HepG2 (cell line): Measurements from ENCODE around the gene AGFG1. TPM values are rescaled to one million over a fixed set of nuclear protein-coding genes. Genes with fewer than 3 reads are reported as not detected.

ENCODE experiments used
- ADNP ChIP-seq: sonication (generic); formaldehyde crosslinking; IDR thresholded peaks from 2 replicates; pipeline ENCODE4 v1.4.0; 2020; ENCODE audit warnings: missing genetic modification reagents
- ATRX ChIP-seq: sonication (generic); formaldehyde crosslinking; IDR thresholded peaks from 2 replicates; pipeline ENCODE4 v1.4.0; 2020; ENCODE audit warnings: missing genetic modification reagents, borderline replicate concordance
- FOXK2 ChIP-seq: fragments of 450-650 bp; IDR thresholded peaks from 2 replicates; pipeline ENCODE4 v1.6.1; 2016
- GATAD1 ChIP-seq: IDR thresholded peaks from 2 replicates; pipeline ENCODE4 v1.6.1; 2016; ENCODE audit warnings: missing genetic modification reagents, missing compliant biosample characterization
- HNRNPL ChIP-seq: fragments of 200-400 bp; formaldehyde crosslinking; IDR thresholded peaks from 2 replicates; pipeline ENCODE4 v1.6.1; 2017; ENCODE audit warnings: mild to moderate bottlenecking, low read depth, low read length
- ISL2 ChIP-seq: sonication (generic); formaldehyde crosslinking; IDR thresholded peaks from 2 replicates; pipeline ENCODE4 v1.5.0; 2020; ENCODE audit warnings: missing genetic modification reagents
- LCORL ChIP-seq, 2 experiments: fragments of 450-650 bp in 1 of 2; sonication (generic) in 1 of 2; formaldehyde crosslinking in 1 of 2; IDR thresholded peaks; 2 replicates each; pipeline versions ENCODE4 v1.5.0 to v1.6.1; 2017 to 2020; ENCODE audit warnings: antibody characterized with exemption in 1 of 2, missing genetic modification reagents in 1 of 2
- RFX5 ChIP-seq: IDR thresholded peaks from 2 replicates; pipeline ENCODE4 v1.6.1; 2011; ENCODE audit warnings: low read depth, low read length, improper control_type of control experiment
- ZFP62 ChIP-seq: sonication (generic); formaldehyde crosslinking; IDR thresholded peaks from 2 replicates; pipeline ENCODE4 v1.4.0; 2020; ENCODE audit warnings: missing genetic modification reagents
- ZNF232 ChIP-seq: sonication (generic); formaldehyde crosslinking; IDR thresholded peaks from 2 replicates; pipeline ENCODE4 v1.4.0; 2020; ENCODE audit warnings: missing genetic modification reagents, borderline replicate concordance
- ZNF713 ChIP-seq: sonication (generic); formaldehyde crosslinking; IDR thresholded peaks from 2 replicates; pipeline ENCODE4 v1.4.0; 2020; ENCODE audit warnings: mild to moderate bottlenecking, missing genetic modification reagents
- ZNF737 ChIP-seq: sonication (generic); formaldehyde crosslinking; IDR thresholded peaks from 2 replicates; pipeline ENCODE4 v1.5.0; 2020; ENCODE audit warnings: missing genetic modification reagents, mild to moderate bottlenecking, borderline replicate concordance
- ZNF766 ChIP-seq: sonication (generic); formaldehyde crosslinking; IDR thresholded peaks from 2 replicates; pipeline ENCODE4 v1.5.0; 2020; ENCODE audit warnings: missing genetic modification reagents, borderline replicate concordance
- polyA plus RNA-seq, 8 experiments: library from polyadenylated mRNA; depleted of rRNA in 3 of 8; stranded (reverse) in 7 of 8; unstranded in 1 of 8; fragments of >200 nt; fragmentation: Illumina TruSeq in 4 of 8; extraction: Trizol in 4 of 8; gene quantifications; 2 replicates each; pipeline versions ENCODE4 v1.2.1 to v1.2.3, GENCODE V29; 2011 to 2016; ENCODE audit warnings: low read depth in 4 of 8, missing spikeins in 1 of 8, mixed read lengths in 1 of 8; ENCODE audit not compliant: insufficient read depth in 1 of 8
- total RNA-seq, 5 experiments: library from RNA; depleted of rRNA; stranded (reverse); fragments of >200 nt; fragmentation: Illumina TruSeq; extraction: Trizol; gene quantifications; 2 replicates each; pipeline ENCODE4 v1.2.3, GENCODE V29; 2016; ENCODE audit warnings: low read depth in 1 of 5
- TF ChIP-seq, protein P1 (sequence below): sonication (generic); formaldehyde crosslinking; IDR thresholded peaks from 2 replicates; pipeline ENCODE4 v1.5.0; 2020; ENCODE audit warnings: mild to moderate bottlenecking, missing genetic modification reagents, borderline replicate concordance
- TF ChIP-seq, protein P2 (sequence below): sonication (generic); formaldehyde crosslinking; IDR thresholded peaks from 2 replicates; pipeline ENCODE4 v1.4.0; 2020; ENCODE audit warnings: missing genetic modification reagents
- TF ChIP-seq, protein P3 (sequence below): sonication (generic); formaldehyde crosslinking; IDR thresholded peaks from 2 replicates; pipeline ENCODE4 v1.4.0; 2020; ENCODE audit warnings: missing genetic modification reagents
- TF ChIP-seq, protein P4 (sequence below): sonication (generic); formaldehyde crosslinking; IDR thresholded peaks from 2 replicates; pipeline ENCODE4 v1.4.0; 2020; ENCODE audit warnings: missing genetic modification reagents

AGFG1 gene
- total and polyA plus RNA-seq, 2 of the 13 experiments (the other 11 are each of a cell fraction or from before 2014, with no cell fraction given) = 145 to 168 TPM

DNA sequence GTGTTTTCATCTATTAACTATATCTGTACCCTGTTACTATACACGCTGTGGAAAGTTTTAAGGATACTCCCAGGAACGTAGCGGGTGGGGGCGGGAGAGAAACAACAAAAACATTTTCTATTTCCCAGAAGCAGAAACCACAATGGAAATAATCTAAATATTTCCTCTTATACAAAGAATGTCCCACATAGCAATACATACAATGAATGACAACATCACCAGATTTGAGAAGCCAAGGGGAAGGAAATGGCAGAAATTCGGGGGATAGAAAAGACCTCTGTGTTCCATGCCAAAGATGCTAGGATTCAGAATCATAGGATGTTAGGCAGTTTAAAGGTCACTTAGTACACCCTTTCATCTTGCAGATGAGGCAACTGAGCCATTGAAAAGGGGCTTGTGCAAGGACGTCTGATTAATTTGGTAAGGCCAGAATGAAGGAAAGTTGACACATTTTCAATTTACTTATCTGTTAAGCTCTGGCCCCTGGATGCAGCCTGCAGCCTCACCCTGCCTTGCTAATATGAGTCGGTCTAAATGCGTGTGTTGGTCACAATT lies 43.1 kb upstream of the AGFG1 start (continued):
- TF ChIP-seq GATAD1 (no peak), ZFP62 (CRISPR knock-in tag) (no peak), ZNF766 (no peak), ADNP (CRISPR knock-in tag) (no peak), ISL2 (CRISPR knock-in tag) (0 out of 2 replicates have a peak, but pooled peaks have one; percentile 24), ATRX (CRISPR knock-in tag) (no peak), ZNF232 (CRISPR knock-in tag) (no peak), ZNF713 (CRISPR knock-in tag) (no peak), RFX5 (no peak), ZNF737 (CRISPR knock-in tag) (no peak), HNRNPL (no peak), LCORL (IDR thresholded peaks at IDR 0.05) (peak; percentile 63; the same call in 1 of the 2 replicates), LCORL (CRISPR knock-in tag; IDR thresholded peaks at IDR 0.05) (no peak), FOXK2 (no peak)
- TF ChIP-seq, protein P1, sequence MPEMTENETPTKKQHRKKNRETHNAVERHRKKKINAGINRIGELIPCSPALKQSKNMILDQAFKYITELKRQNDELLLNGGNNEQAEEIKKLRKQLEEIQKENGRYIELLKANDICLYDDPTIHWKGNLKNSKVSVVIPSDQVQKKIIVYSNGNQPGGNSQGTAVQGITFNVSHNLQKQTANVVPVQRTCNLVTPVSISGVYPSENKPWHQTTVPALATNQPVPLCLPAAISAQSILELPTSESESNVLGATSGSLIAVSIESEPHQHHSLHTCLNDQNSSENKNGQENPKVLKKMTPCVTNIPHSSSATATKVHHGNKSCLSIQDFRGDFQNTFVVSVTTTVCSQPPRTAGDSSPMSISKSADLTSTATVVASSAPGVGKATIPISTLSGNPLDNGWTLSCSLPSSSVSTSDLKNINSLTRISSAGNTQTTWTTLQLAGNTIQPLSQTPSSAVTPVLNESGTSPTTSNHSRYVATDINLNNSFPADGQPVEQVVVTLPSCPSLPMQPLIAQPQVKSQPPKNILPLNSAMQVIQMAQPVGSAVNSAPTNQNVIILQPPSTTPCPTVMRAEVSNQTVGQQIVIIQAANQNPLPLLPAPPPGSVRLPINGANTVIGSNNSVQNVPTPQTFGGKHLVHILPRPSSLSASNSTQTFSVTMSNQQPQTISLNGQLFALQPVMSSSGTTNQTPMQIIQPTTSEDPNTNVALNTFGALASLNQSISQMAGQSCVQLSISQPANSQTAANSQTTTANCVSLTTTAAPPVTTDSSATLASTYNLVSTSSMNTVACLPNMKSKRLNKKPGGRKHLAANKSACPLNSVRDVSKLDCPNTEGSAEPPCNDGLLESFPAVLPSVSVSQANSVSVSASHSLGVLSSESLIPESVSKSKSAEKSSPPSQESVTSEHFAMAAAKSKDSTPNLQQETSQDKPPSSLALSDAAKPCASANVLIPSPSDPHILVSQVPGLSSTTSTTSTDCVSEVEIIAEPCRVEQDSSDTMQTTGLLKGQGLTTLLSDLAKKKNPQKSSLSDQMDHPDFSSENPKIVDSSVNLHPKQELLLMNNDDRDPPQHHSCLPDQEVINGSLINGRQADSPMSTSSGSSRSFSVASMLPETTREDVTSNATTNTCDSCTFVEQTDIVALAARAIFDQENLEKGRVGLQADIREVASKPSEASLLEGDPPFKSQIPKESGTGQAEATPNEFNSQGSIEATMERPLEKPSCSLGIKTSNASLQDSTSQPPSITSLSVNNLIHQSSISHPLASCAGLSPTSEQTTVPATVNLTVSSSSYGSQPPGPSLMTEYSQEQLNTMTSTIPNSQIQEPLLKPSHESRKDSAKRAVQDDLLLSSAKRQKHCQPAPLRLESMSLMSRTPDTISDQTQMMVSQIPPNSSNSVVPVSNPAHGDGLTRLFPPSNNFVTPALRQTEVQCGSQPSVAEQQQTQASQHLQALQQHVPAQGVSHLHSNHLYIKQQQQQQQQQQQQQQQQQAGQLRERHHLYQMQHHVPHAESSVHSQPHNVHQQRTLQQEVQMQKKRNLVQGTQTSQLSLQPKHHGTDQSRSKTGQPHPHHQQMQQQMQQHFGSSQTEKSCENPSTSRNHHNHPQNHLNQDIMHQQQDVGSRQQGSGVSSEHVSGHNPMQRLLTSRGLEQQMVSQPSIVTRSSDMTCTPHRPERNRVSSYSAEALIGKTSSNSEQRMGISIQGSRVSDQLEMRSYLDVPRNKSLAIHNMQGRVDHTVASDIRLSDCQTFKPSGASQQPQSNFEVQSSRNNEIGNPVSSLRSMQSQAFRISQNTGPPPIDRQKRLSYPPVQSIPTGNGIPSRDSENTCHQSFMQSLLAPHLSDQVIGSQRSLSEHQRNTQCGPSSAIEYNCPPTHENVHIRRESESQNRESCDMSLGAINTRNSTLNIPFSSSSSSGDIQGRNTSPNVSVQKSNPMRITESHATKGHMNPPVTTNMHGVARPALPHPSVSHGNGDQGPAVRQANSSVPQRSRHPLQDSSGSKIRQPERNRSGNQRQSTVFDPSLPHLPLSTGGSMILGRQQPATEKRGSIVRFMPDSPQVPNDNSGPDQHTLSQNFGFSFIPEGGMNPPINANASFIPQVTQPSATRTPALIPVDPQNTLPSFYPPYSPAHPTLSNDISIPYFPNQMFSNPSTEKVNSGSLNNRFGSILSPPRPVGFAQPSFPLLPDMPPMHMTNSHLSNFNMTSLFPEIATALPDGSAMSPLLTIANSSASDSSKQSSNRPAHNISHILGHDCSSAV = no peak
- TF ChIP-seq, protein P2, sequence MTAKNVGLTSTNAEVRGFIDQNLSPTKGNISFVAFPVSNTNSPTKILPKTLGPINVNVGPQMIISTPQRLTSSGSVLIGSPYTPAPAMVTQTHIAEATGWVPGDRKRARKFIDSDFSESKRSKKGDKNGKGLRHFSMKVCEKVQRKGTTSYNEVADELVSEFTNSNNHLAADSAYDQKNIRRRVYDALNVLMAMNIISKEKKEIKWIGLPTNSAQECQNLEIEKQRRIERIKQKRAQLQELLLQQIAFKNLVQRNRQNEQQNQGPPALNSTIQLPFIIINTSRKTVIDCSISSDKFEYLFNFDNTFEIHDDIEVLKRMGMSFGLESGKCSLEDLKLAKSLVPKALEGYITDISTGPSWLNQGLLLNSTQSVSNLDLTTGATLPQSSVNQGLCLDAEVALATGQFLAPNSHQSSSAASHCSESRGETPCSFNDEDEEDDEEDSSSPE (CRISPR knock-in tag) = no peak
- TF ChIP-seq, protein P3, sequence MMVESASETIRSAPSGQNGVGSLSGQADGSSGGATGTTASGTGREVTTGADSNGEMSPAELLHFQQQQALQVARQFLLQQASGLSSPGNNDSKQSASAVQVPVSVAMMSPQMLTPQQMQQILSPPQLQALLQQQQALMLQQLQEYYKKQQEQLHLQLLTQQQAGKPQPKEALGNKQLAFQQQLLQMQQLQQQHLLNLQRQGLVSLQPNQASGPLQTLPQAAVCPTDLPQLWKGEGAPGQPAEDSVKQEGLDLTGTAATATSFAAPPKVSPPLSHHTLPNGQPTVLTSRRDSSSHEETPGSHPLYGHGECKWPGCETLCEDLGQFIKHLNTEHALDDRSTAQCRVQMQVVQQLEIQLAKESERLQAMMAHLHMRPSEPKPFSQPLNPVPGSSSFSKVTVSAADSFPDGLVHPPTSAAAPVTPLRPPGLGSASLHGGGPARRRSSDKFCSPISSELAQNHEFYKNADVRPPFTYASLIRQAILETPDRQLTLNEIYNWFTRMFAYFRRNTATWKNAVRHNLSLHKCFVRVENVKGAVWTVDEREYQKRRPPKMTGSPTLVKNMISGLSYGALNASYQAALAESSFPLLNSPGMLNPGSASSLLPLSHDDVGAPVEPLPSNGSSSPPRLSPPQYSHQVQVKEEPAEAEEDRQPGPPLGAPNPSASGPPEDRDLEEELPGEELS = no peak
- TF ChIP-seq, protein P4, sequence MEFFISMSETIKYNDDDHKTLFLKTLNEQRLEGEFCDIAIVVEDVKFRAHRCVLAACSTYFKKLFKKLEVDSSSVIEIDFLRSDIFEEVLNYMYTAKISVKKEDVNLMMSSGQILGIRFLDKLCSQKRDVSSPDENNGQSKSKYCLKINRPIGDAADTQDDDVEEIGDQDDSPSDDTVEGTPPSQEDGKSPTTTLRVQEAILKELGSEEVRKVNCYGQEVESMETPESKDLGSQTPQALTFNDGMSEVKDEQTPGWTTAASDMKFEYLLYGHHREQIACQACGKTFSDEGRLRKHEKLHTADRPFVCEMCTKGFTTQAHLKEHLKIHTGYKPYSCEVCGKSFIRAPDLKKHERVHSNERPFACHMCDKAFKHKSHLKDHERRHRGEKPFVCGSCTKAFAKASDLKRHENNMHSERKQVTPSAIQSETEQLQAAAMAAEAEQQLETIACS = no peak
